ENCODE data around the gene SEC16A.

GRCh38 chr9:136421791-136422190, 61.0 kb downstream of the SEC16A start:
- TF ChIP-seq CTCF (IDR thresholded peaks at IDR 0.05) (no peak), POLR2AphosphoS5 (IDR thresholded peaks at IDR 0.05) (no peak), POLR2A (IDR thresholded peaks at IDR 0.05) (no peak)
